Endothelial cell of umbilical vein (primary cell): ENCODE measurements around the gene APBB3. TPM values are rescaled to one million over a fixed set of nuclear protein-coding genes. Genes with fewer than 3 reads are reported as not detected.

Experiments
- BruUV-seq: library from RNA; stranded (reverse); fragments of 400-500 nt; replicated peaks from 2 replicates; lab custom pipeline; 2021; lab: Mats Ljungman, UMichigan
- CTCF ChIA-PET: fragments of 300-600, 350-600 bp; sonication (Branson Sonifier 250); formaldehyde crosslinking; loops from one replicate; lab custom pipeline; 2021; ENCODE audit warnings: antibody characterized with exemption, inconsistent platforms; lab: Charles Lee
- POLR2A ChIA-PET: fragments of 300-600, 350-600 bp; sonication (Branson Sonifier 250); formaldehyde crosslinking; loops from one replicate; lab custom pipeline; 2021; ENCODE audit warnings: antibody characterized with exemption, inconsistent platforms; lab: Charles Lee
- DNase-seq: peaks from one replicate; pipeline ENCODE4 v3.0.0-alpha.2; 2011; ENCODE audit warnings: low read depth, low spot score
- FAIRE-seq: peaks from 2 replicates; lab custom pipeline; 2011; peaks lifted over from hg19 to GRCh38; lab: Jason Lieb, UNC
- H2AFZ ChIP-seq: 2 replicates; pipeline ENCODE4 v1.6.0; 2012; ENCODE audit warnings: low read depth, low read length, control low read depth, inconsistent platforms
- H3K27ac ChIP-seq: 2 replicates; pipeline ENCODE4 v1.5.1; 2011; ENCODE audit warnings: low read depth, mild to moderate bottlenecking, control low read depth, low read length, moderate library complexity; ENCODE audit not compliant: insufficient read depth
- H3K27me3 ChIP-seq, 2 experiments: 2 replicates each; pipeline versions ENCODE4 v1.6.0 to v1.6.1; 2011; ENCODE audit warnings: low read length in 2 of 2, mixed read lengths in 1 of 2; ENCODE audit not compliant: control insufficient read depth in 2 of 2, insufficient read depth in 2 of 2
- H3K36me3 ChIP-seq, 2 experiments: 2 replicates in 1 of 2; 3 replicates in 1 of 2; pipeline ENCODE4 v1.5.1; 2011; ENCODE audit warnings: low read length in 2 of 2, mild to moderate bottlenecking in 1 of 2, moderate library complexity in 1 of 2; ENCODE audit not compliant: control insufficient read depth in 2 of 2, insufficient read depth in 2 of 2; ENCODE audit errors: extremely low read depth in 1 of 2
- H3K4me1 ChIP-seq: 3 replicates; pipeline ENCODE4 v1.5.1; 2011; ENCODE audit warnings: mild to moderate bottlenecking, low read length; ENCODE audit not compliant: control insufficient read depth, insufficient read depth; ENCODE audit errors: extremely low read depth
- H3K4me2 ChIP-seq: 2 replicates; pipeline ENCODE4 v1.6.1; 2011; ENCODE audit warnings: low read length, control low read depth, mixed read lengths; ENCODE audit not compliant: insufficient read depth
- H3K4me3 ChIP-seq, 3 experiments: fragments of 200-600 bp in 1 of 3; sonication (generic), shearing (Covaris generic) in 1 of 3; replicated peaks in 1 of 3; 2 replicates each; pipeline ENCODE4 v1.5.1; 2011 to 2016; ENCODE audit warnings: control low read depth in 3 of 3, low read length in 3 of 3, mild to moderate bottlenecking in 2 of 3, inconsistent platforms in 1 of 3, low read depth in 1 of 3, moderate library complexity in 1 of 3; ENCODE audit not compliant: insufficient read depth in 1 of 3
- H3K79me2 ChIP-seq: 2 replicates; pipeline ENCODE4 v1.6.0; 2012; ENCODE audit warnings: low read length, inconsistent platforms; ENCODE audit not compliant: control insufficient read depth, insufficient read depth
- H3K9ac ChIP-seq: replicated peaks from 2 replicates; pipeline ENCODE3; 2011; ENCODE audit warnings: low read length, control low read depth; ENCODE audit not compliant: insufficient read depth; ENCODE audit errors: extremely low read depth
- H3K9me1 ChIP-seq: replicated peaks from 3 replicates; pipeline ENCODE4 v1.6.0; 2011; ENCODE audit warnings: mild to moderate bottlenecking, low read length; ENCODE audit not compliant: control insufficient read depth, insufficient read depth; ENCODE audit errors: extremely low read depth
- H3K9me3 ChIP-seq: replicated peaks from 2 replicates; pipeline ENCODE4 v1.5.1; 2012; ENCODE audit warnings: low read length, inconsistent platforms; ENCODE audit not compliant: control insufficient read depth, insufficient read depth
- H4K20me1 ChIP-seq: replicated peaks from 2 replicates; pipeline ENCODE3; 2011; ENCODE audit warnings: mild to moderate bottlenecking, low read length; ENCODE audit not compliant: control insufficient read depth, insufficient read depth; ENCODE audit errors: extremely low read depth
- CTCF ChIP-seq, 2 donors: IDR thresholded peaks; 1 replicate in 1 of 2; 2 replicates in 1 of 2; pipeline ENCODE4 v1.5.1; 2011; ENCODE audit warnings: low read length in 2 of 2, mild to moderate bottlenecking in 2 of 2, moderate library complexity in 2 of 2, control low read depth in 1 of 2, inconsistent platforms in 1 of 2, low read depth in 1 of 2; ENCODE audit not compliant: insufficient read depth in 1 of 2; ENCODE audit errors: extremely low read depth in 1 of 2
- EZH2 ChIP-seq: IDR thresholded peaks from 2 replicates; pipeline ENCODE4 v1.6.1; 2012; ENCODE audit warnings: borderline replicate concordance, low read depth, mild to moderate bottlenecking, moderate library complexity, low read length, inconsistent platforms; ENCODE audit not compliant: severe bottlenecking
- FOS ChIP-seq: IDR thresholded peaks from 2 replicates; pipeline ENCODE4 v1.6.1; 2011; ENCODE audit warnings: mild to moderate bottlenecking, low read length, moderate library complexity, borderline replicate concordance; ENCODE audit not compliant: insufficient read depth
- GATA2 ChIP-seq: IDR thresholded peaks from 2 replicates; pipeline ENCODE4 v1.7.0; 2011; ENCODE audit warnings: low read depth, mild to moderate bottlenecking, moderate library complexity, mixed read lengths, low read length; ENCODE audit not compliant: insufficient read length, insufficient read depth
- JUN ChIP-seq: IDR thresholded peaks from 2 replicates; pipeline ENCODE4 v1.6.1; 2011; ENCODE audit warnings: borderline replicate concordance, low read depth; ENCODE audit not compliant: insufficient read length, insufficient read depth
- MAX ChIP-seq: IDR thresholded peaks from 2 replicates; pipeline ENCODE4 v1.6.1; 2011; ENCODE audit not compliant: insufficient read depth, insufficient read length
- MYC ChIP-seq: IDR thresholded peaks from one replicate; pipeline ENCODE4 v1.6.1; 2011; ENCODE audit warnings: mild to moderate bottlenecking, low read depth, low read length
- POLR2A ChIP-seq: IDR thresholded peaks from 2 replicates; pipeline ENCODE4 v1.6.1; 2012; ENCODE audit warnings: low read depth, mild to moderate bottlenecking, control low read depth, low read length
- POLR2AphosphoS5 ChIP-seq: IDR thresholded peaks from 2 replicates; pipeline ENCODE4 v1.6.1; 2012; ENCODE audit warnings: low read depth, mild to moderate bottlenecking, control low read depth, low read length, moderate library complexity; ENCODE audit not compliant: insufficient read depth
- dilution Hi-C: fragments of 300-500 bp; cut with MboI; formaldehyde crosslinking; loops from one replicate; pipeline ENCODE4 v1.15.0; 2019; ENCODE audit warnings: low sequenced_read_pairs; ENCODE audit not compliant: extremely low pct_ligation_motif_present
- intact Hi-C: fragments of 100-400 bp; cut with micrococcal nuclease; formaldehyde crosslinking; loops from one replicate; pipeline ENCODE4 v1.10.0; 2022
- polyA plus RNA-seq, 4 experiments: library from polyadenylated mRNA; depleted of rRNA in 3 of 4; stranded (reverse) in 3 of 4; unstranded in 1 of 4; fragments of >200 nt; gene quantifications; 2 replicates each; pipeline versions ENCODE4 v1.2.1 to v1.2.3, GENCODE V29; 2011 to 2012; ENCODE audit warnings: missing spikeins in 1 of 4
- total RNA-seq: library from RNA; stranded (reverse); gene quantifications from 2 replicates; pipeline ENCODE4 v1.2.3, GENCODE V29; 2021

The APBB3 gene
- total and polyA plus RNA-seq, 2 donors (not counting 3 experiments of a cell fraction or from before 2014, with no cell fraction given): 12.1 to 22.8 TPM

GRCh38 chr5:140595538-140596300 is 31.3 kb upstream of the APBB3 start:
- ChIA-PET POLR2A (no interaction called here), CTCF (interaction anchor here (0.6 to 1.1 kb wide), 2 partner anchors 15 to 1294 kb away, joined by 3 read pairs; no protein-coding TSS in a partner anchor)

GRCh38 chr5:140594169-140594568 is 29.8 kb upstream of the APBB3 start:
- H3K79me2 ChIP-seq: no peaks in the 10 kb centered on the region
- CTCF ChIA-PET: interaction anchor here (0.5 kb wide), 1 partner anchor 15 kb away, joined by 3 read pairs; no protein-coding TSS in a partner anchor
- no peaks in the 10 kb centered on the region for H3K36me3 ChIP-seq
- H3K9me3 ChIP-seq: no peaks in the 10 kb centered on the region
- H3K4me3 ChIP-seq: no peak overlapping the region
- BruUV-seq: no TSS peak
- POLR2A ChIA-PET: interaction anchor here (0.6 kb wide), 1 partner anchor 144 kb away, joined by 3 read pairs; no protein-coding TSS in a partner anchor
- no peaks in the 10 kb centered on the region for H3K9me1 ChIP-seq
- H3K27me3 ChIP-seq: no peaks in the 10 kb centered on the region
- no peak overlapping the region for H2AFZ ChIP-seq
- peaks cover 12% of the 10 kb centered on the region for H3K4me1 ChIP-seq
- DNase-seq (no peak), FAIRE-seq (no peak)
- intact Hi-C loops: no loop called here
- TF ChIP-seq GATA2 (no peak), MAX (no peak), POLR2A (no peak), CTCF (IDR thresholded peaks at IDR 0.05; ENCODE audit: extremely low read depth in 1 of 2, insufficient read depth in 1 of 2, low read depth in 1 of 2, low read length in 2 of 2) (no peak), EZH2 (no peak), JUN (no peak), FOS (no peak), POLR2AphosphoS5 (no peak), MYC (no peak)
- H3K4me2 ChIP-seq: no peak overlapping the region
- dilution Hi-C loops: no loop called here
- no peaks in the 10 kb centered on the region for H4K20me1 ChIP-seq
- H3K9ac ChIP-seq: no peak overlapping the region
- no peak overlapping the region for H3K27ac ChIP-seq

More at GRCh38 chr5:140595538-140596300, 31.3 kb upstream of the APBB3 start:
- Histone ChIP-seq H3K9me3 (no peaks in the 10 kb centered on the region), H2AFZ (no peak overlapping the region), H3K4me1 (peaks cover 7% of the 10 kb centered on the region), H3K4me2 (no peak overlapping the region), H3K9me1 (no peaks in the 10 kb centered on the region), H3K79me2 (no peaks in the 10 kb centered on the region), H3K9ac (no peak overlapping the region), H3K4me3 (no peak overlapping the region), H4K20me1 (no peaks in the 10 kb centered on the region), H3K27me3 (no peaks in the 10 kb centered on the region), H3K36me3 (no peaks in the 10 kb centered on the region), H3K27ac (no peak overlapping the region)
- peak; percentile 33 for DNase-seq
- FAIRE-seq: peak; percentile 38
- TF ChIP-seq GATA2 (no peak), MAX (no peak), POLR2A (no peak), JUN (no peak)
- intact Hi-C loops (no loop called here), dilution Hi-C loops (no loop called here)
- BruUV-seq: no TSS peak
